CD4-positive, alpha-beta T cell treated with Interleukin-12 subunit alpha and Interleukin-12 subunit beta, for 1 hour (primary cell): ENCODE measurements around the gene ZBTB48.
"Not testable (repeated sequence)": the region's sequence is repeated elsewhere in the genome, so short reads cannot be mapped to it uniquely, and the experiment has no call there.

Source experiments
- DNase-seq: peaks from one replicate; pipeline ENCODE4 v3.0.0-alpha.2; 2020

Gene ZBTB48

GRCh38 chr1:6579374-6580118, at the start of gene ZBTB48:
Gene ZBTB48 (plus strand): TSS chr1:6579994. CDS start chr1:6580610, 616 bp downstream.
- DNase-seq = peak; percentile 98

GRCh38 chr1:6530504-6531160, 49.2 kb upstream of the ZBTB48 start:
- no peak for DNase-seq

GRCh38 chr1:6531996-6532395, 47.8 kb upstream of the ZBTB48 start:
- no peak for DNase-seq

- DNase-seq = no peak
Observed at GRCh38 chr1:6534248-6534822, 45.5 kb upstream of the ZBTB48 start.

- DNase-seq = no peak
Observed at GRCh38 chr1:6535214-6535613, 44.6 kb upstream of the ZBTB48 start.

GRCh38 chr1:6536291-6536690, 43.5 kb upstream of the ZBTB48 start:
- no peak for DNase-seq

GRCh38 chr1:6538956-6539355, 40.8 kb upstream of the ZBTB48 start:
- DNase-seq = no peak

- no peak for DNase-seq
Observed at GRCh38 chr1:6544831-6545230, 35.0 kb upstream of the ZBTB48 start.

- peak; percentile 4 for DNase-seq
Observed at GRCh38 chr1:6545276-6546112, 34.3 kb upstream of the ZBTB48 start.

- no peak for DNase-seq
Observed at GRCh38 chr1:6546326-6546725, 33.5 kb upstream of the ZBTB48 start.

GRCh38 chr1:6547301-6547700, 32.5 kb upstream of the ZBTB48 start:
- no peak for DNase-seq

- peak; percentile 96 for DNase-seq
Observed at GRCh38 chr1:6554031-6554906, 25.5 kb upstream of the ZBTB48 start, which contains the start of gene NOL9. Gene NOL9 (minus strand): TSS chr1:6554513. CDS start chr1:6554502, 11 bp downstream.

- DNase-seq = no peak
Observed at GRCh38 chr1:6554907-6555778, 24.7 kb upstream of the ZBTB48 start, which contains the start of gene TAS1R1. Gene TAS1R1 (plus strand): TSS chr1:6555307. CDS start chr1:6555374, 67 bp downstream.

- no peak for DNase-seq
Observed at GRCh38 chr1:6557597-6557996, 22.2 kb upstream of the ZBTB48 start.

- not testable (repeated sequence) for DNase-seq
Observed at GRCh38 chr1:6559161-6559560, 20.6 kb upstream of the ZBTB48 start.

- no peak for DNase-seq
Observed at GRCh38 chr1:6560267-6560666, 19.5 kb upstream of the ZBTB48 start.

GRCh38 chr1:6569033-6569432, 10.8 kb upstream of the ZBTB48 start:
- no peak for DNase-seq

- no peak for DNase-seq
Observed at GRCh38 chr1:6570100-6570499, 9.7 kb upstream of the ZBTB48 start.

- no peak for DNase-seq
Observed at GRCh38 chr1:6570987-6571386, 8.8 kb upstream of the ZBTB48 start.

- no peak for DNase-seq
Observed at GRCh38 chr1:6572653-6573383, 7.0 kb upstream of the ZBTB48 start.
